NCI-H82 treated with DMSO at 0.1 percent for 48 hours (cell line): ENCODE measurements around the gene YBX2.

Source experiments
- DNase-seq: peaks from one replicate; lab custom pipeline; 2025; ENCODE audit not compliant: unreplicated experiment; lab: John Stamatoyannopoulos, UW

YBX2 gene

GRCh38 chr17:7304179-7304578 is 9.7 kb upstream of the YBX2 start:
- DNase-seq: no peak

- DNase-seq: peak; percentile 77
Observed at GRCh38 chr17:7296189-7296861, 1.9 kb upstream of the YBX2 start.

- no peak for DNase-seq
Observed at GRCh38 chr17:7295230-7296180, 1.1 kb upstream of the YBX2 start.

GRCh38 chr17:7293816-7294613 is 424 bp downstream of the YBX2 start:
- DNase-seq: peak; percentile 47

- no peak for DNase-seq
Observed at GRCh38 chr17:7293159-7293558, 1.3 kb downstream of the YBX2 start.

GRCh38 chr17:7292729-7293128 is 1.7 kb downstream of the YBX2 start:
- no peak for DNase-seq

- no peak for DNase-seq
Observed at GRCh38 chr17:7292194-7292593, 2.2 kb downstream of the YBX2 start.

GRCh38 chr17:7290685-7291084 is 3.8 kb downstream of the YBX2 start:
- DNase-seq: no peak

GRCh38 chr17:7290166-7290565 is 4.3 kb downstream of the YBX2 start:
- no peak for DNase-seq

GRCh38 chr17:7289256-7290032 is 5.0 kb downstream of the YBX2 start:
- no peak for DNase-seq

GRCh38 chr17:7285679-7286078 is 8.8 kb downstream of the YBX2 start:
- DNase-seq: no peak

GRCh38 chr17:7284911-7285310 is 9.5 kb downstream of the YBX2 start:
- DNase-seq: no peak

- no peak for DNase-seq
Observed at GRCh38 chr17:7283471-7284216, 10.8 kb downstream of the YBX2 start.

GRCh38 chr17:7282752-7283321 is 11.6 kb downstream of the YBX2 start:
- no peak for DNase-seq

GRCh38 chr17:7281953-7282751 is 12.3 kb downstream of the YBX2 start:
- no peak for DNase-seq

GRCh38 chr17:7281074-7281952 is 13.1 kb downstream of the YBX2 start, which contains the start of gene SLC2A4:
Gene SLC2A4 (plus strand): TSS chr17:7281718. CDS start chr17:7281935, 217 bp downstream.
- peak; percentile 96 for DNase-seq

- peak; percentile 94 for DNase-seq
Observed at GRCh38 chr17:7280519-7281073, 13.8 kb downstream of the YBX2 start.
